IMR-90 (cell line): ENCODE results near the gene OBI1. TPM values are rescaled to one million over a fixed set of nuclear protein-coding genes. Genes with fewer than 3 reads are reported as not detected.

Experiments used
- ATAC-seq: fragments of 200-7000 bp; cut with Tn5 transposase; 2 replicates; pipeline ENCODE4 v1.9.1; 2020; ENCODE audit warnings: low read depth, mild to moderate bottlenecking, moderate library complexity
- BruUV-seq: library from RNA; stranded (reverse); fragments of 400-500 nt; replicated peaks from 2 replicates; lab custom pipeline; 2021; lab: Mats Ljungman, UMichigan
- CTCF ChIA-PET: fragments of 300-600 bp; formaldehyde crosslinking; extraction: SDS; loops from one replicate; lab custom pipeline; 2021; ENCODE audit warnings: antibody characterized with exemption; lab: Yijun Ruan, JAX
- POLR2A ChIA-PET: fragments of 300-600 bp; sonication (Branson Sonifier 250); formaldehyde crosslinking; loops from one replicate; lab custom pipeline; 2022; ENCODE audit warnings: antibody characterized with exemption; ENCODE audit not compliant: unreplicated experiment; lab: Charles Lee
- DNase-seq: peaks from one replicate; pipeline ENCODE4 v3.0.0; 2013
- H2AFZ ChIP-seq: replicated peaks from 2 replicates; pipeline ENCODE3; 2013; ENCODE audit warnings: low read length, mild to moderate bottlenecking; ENCODE audit not compliant: poor library complexity
- H2AK5ac ChIP-seq: 2 replicates; pipeline ENCODE4 v1.6.1; 2013; ENCODE audit warnings: low read depth, low read length, inconsistent platforms
- H2AK9ac ChIP-seq: replicated peaks from 2 replicates; pipeline ENCODE3; 2013; ENCODE audit warnings: mild to moderate bottlenecking, low read depth, low read length, moderate library complexity; ENCODE audit not compliant: poor library complexity
- H2BK120ac ChIP-seq: 2 replicates; pipeline ENCODE4 v1.6.1; 2013; ENCODE audit warnings: low read depth, low read length, inconsistent platforms
- H2BK15ac ChIP-seq: 3 replicates; pipeline ENCODE4 v1.6.1; 2013; ENCODE audit warnings: low read depth, low read length, inconsistent platforms
- H2BK20ac ChIP-seq: 2 replicates; pipeline ENCODE4 v1.6.1; 2013; ENCODE audit warnings: low read depth, mild to moderate bottlenecking, inconsistent platforms, low read length, moderate library complexity
- H2BK5ac ChIP-seq: 2 replicates; pipeline ENCODE4 v1.6.1; 2013; ENCODE audit warnings: mild to moderate bottlenecking, low read depth, low read length, inconsistent platforms; ENCODE audit not compliant: poor library complexity, severe bottlenecking
- H3K14ac ChIP-seq: replicated peaks from 2 replicates; pipeline ENCODE4 v1.6.1; 2013; ENCODE audit warnings: low read depth, low read length, inconsistent platforms
- H3K18ac ChIP-seq: 2 replicates; pipeline ENCODE4 v1.6.1; 2013; ENCODE audit warnings: low read depth, low read length, control low read depth
- H3K23ac ChIP-seq: 2 replicates; pipeline ENCODE4 v1.6.1; 2013; ENCODE audit warnings: low read depth, low read length, inconsistent platforms
- H3K27ac ChIP-seq: 2 replicates; pipeline ENCODE4 v1.5.1; 2013; ENCODE audit warnings: mild to moderate bottlenecking, control low read depth, low read length; ENCODE audit not compliant: insufficient read depth
- H3K27me3 ChIP-seq: 2 replicates; pipeline ENCODE4 v1.6.1; 2013; ENCODE audit warnings: low read length; ENCODE audit not compliant: control insufficient read depth, insufficient read depth
- H3K36me3 ChIP-seq: 2 replicates; pipeline ENCODE4 v1.6.1; 2013; ENCODE audit warnings: low read length, mixed read lengths; ENCODE audit not compliant: control insufficient read depth, insufficient read depth
- H3K4ac ChIP-seq: 2 replicates; pipeline ENCODE4 v1.6.1; 2013; ENCODE audit warnings: low read depth, low read length, inconsistent platforms
- H3K4me1 ChIP-seq: 2 replicates; pipeline ENCODE4 v1.6.1; 2013; ENCODE audit warnings: low read length, mixed read lengths; ENCODE audit not compliant: control insufficient read depth, insufficient read depth
- H3K4me2 ChIP-seq: 2 replicates; pipeline ENCODE4 v1.6.1; 2013; ENCODE audit warnings: low read depth, mild to moderate bottlenecking, control low read depth, low read length, moderate library complexity
- H3K4me3 ChIP-seq: 2 replicates; pipeline ENCODE4 v1.5.1; 2013; ENCODE audit warnings: low read depth, mild to moderate bottlenecking, control low read depth, low read length, moderate library complexity; ENCODE audit not compliant: insufficient read depth
- H3K56ac ChIP-seq: 2 replicates; pipeline ENCODE4 v1.6.1; 2013; ENCODE audit warnings: low read length, inconsistent platforms; ENCODE audit not compliant: insufficient read depth; ENCODE audit errors: extremely low read depth
- H3K79me1 ChIP-seq, 2 experiments: 2 replicates each; pipeline ENCODE4 v1.6.1; 2013; ENCODE audit warnings: low read length in 2 of 2, inconsistent platforms in 1 of 2, low read depth in 1 of 2
- H3K9ac ChIP-seq: 2 replicates; pipeline ENCODE4 v1.6.1; 2013; ENCODE audit warnings: low read depth, low read length, control low read depth
- H3K9me1 ChIP-seq: 2 replicates; pipeline ENCODE4 v1.6.1; 2013; ENCODE audit warnings: low read length, inconsistent platforms; ENCODE audit not compliant: insufficient read depth
- H3K9me3 ChIP-seq: 2 replicates; pipeline ENCODE4 v1.6.1; 2013; ENCODE audit warnings: low read length; ENCODE audit not compliant: control insufficient read depth, insufficient read depth
- H4K20me1 ChIP-seq: 2 replicates; pipeline ENCODE4 v1.6.1; 2013; ENCODE audit warnings: low read length, inconsistent platforms; ENCODE audit not compliant: insufficient read depth
- H4K5ac ChIP-seq: 2 replicates; pipeline ENCODE4 v1.6.1; 2013; ENCODE audit warnings: mild to moderate bottlenecking, low read depth, low read length, control low read depth
- H4K8ac ChIP-seq, 2 experiments: 2 replicates each; pipeline ENCODE4 v1.6.1; 2013; ENCODE audit warnings: low read depth in 2 of 2, low read length in 2 of 2, control low read depth in 1 of 2, inconsistent platforms in 1 of 2
- H4K91ac ChIP-seq: 2 replicates; pipeline ENCODE4 v1.6.1; 2013; ENCODE audit warnings: low read depth, low read length, inconsistent platforms; ENCODE audit not compliant: insufficient read depth
- BHLHE40 ChIP-seq: fragments of 150-350 bp; IDR thresholded peaks from 2 replicates; pipeline ENCODE4 v1.6.1; 2016; ENCODE audit warnings: mild to moderate bottlenecking, low read depth, low read length
- CEBPB ChIP-seq: IDR thresholded peaks from 2 replicates; pipeline ENCODE4 v1.6.1; 2012; ENCODE audit warnings: low read depth, low read length, improper control_type of control experiment
- CHD1 ChIP-seq: IDR thresholded peaks from 2 replicates; pipeline ENCODE4 v1.6.1; 2012; ENCODE audit warnings: low read depth, low read length, improper control_type of control experiment
- CTCF ChIP-seq: conservative IDR thresholded peaks from 2 replicates; pipeline ENCODE4 v1.5.1; 2012; ENCODE audit warnings: mild to moderate bottlenecking, low read depth, low read length, improper control_type of control experiment
- ELK1 ChIP-seq: fragments of 150-350 bp; IDR thresholded peaks from 2 replicates; pipeline ENCODE4 v1.6.1; 2016; ENCODE audit warnings: low read depth, mild to moderate bottlenecking, low read length, moderate library complexity, borderline replicate concordance
- FOS ChIP-seq: fragments of 150-350 bp; IDR thresholded peaks from 2 replicates; pipeline ENCODE4 v1.6.1; 2016; ENCODE audit warnings: low read depth, low read length
- MAFK ChIP-seq: IDR thresholded peaks from 2 replicates; pipeline ENCODE4 v1.6.1; 2012; ENCODE audit warnings: low read depth, low read length, improper control_type of control experiment
- NFE2L2 ChIP-seq: fragments of 150-350 bp; IDR thresholded peaks from 2 replicates; pipeline ENCODE4 v1.6.1; 2016; ENCODE audit warnings: low read depth, mild to moderate bottlenecking, low read length
- POLR2A ChIP-seq: IDR thresholded peaks from 2 replicates; pipeline ENCODE4 v1.6.1; 2012; ENCODE audit warnings: mild to moderate bottlenecking, low read depth, low read length
- RAD21 ChIP-seq: IDR thresholded peaks from 2 replicates; pipeline ENCODE4 v1.6.1; 2012; ENCODE audit warnings: low read length, improper control_type of control experiment
- RCOR1 ChIP-seq: IDR thresholded peaks from 2 replicates; pipeline ENCODE4 v1.6.1; 2012; ENCODE audit warnings: mild to moderate bottlenecking, low read length, improper control_type of control experiment; ENCODE audit not compliant: insufficient replicate concordance
- SMC3 ChIP-seq: fragments of 150-350 bp; IDR thresholded peaks from 2 replicates; pipeline ENCODE4 v1.6.1; 2016; ENCODE audit warnings: low read depth, mild to moderate bottlenecking, antibody characterized with exemption, low read length, moderate library complexity
- USF2 ChIP-seq: fragments of 150-350 bp; IDR thresholded peaks from 2 replicates; pipeline ENCODE4 v1.6.1; 2017; ENCODE audit warnings: mild to moderate bottlenecking, antibody characterized with exemption, low read length, low read depth
- WGBS, 2 experiments: methylation state at CpG; one replicate each; pipeline versions ENCODE4 v1.1.5 to v1.1.7; 2013; ENCODE audit warnings: missing lambda C conversion rate in 2 of 2; ENCODE audit not compliant: insufficient read length in 1 of 2; ENCODE audit errors: extremely low coverage in 2 of 2; 5-methylcytosine and 5-hydroxymethylcytosine counted together
- dilution Hi-C: fragments of 300-500 bp; cut with HindIII; formaldehyde crosslinking; loops from one replicate; pipeline ENCODE4 v1.14.3; 2018; ENCODE audit warnings: low sequenced_read_pairs; ENCODE audit not compliant: unreplicated experiment
- in situ Hi-C: fragments of 300-500 bp; cut with MboI; formaldehyde crosslinking; loops from 3 replicates; pipeline ENCODE4 v1.14.3; 2019; ENCODE audit warnings: low sequenced_read_pairs, inconsistent platforms, mixed read lengths
- intact Hi-C: fragments of 100-400 bp; cut with micrococcal nuclease; formaldehyde crosslinking; loops from 2 replicates; pipeline ENCODE4 v1.10.0; 2022
- polyA plus RNA-seq, 3 experiments: library from polyadenylated mRNA; depleted of rRNA; stranded (reverse); fragments of >200 nt; gene quantifications; 2 replicates each; pipeline ENCODE4 v1.2.3, GENCODE V29; 2012; ENCODE audit warnings: low replicate concordance in 1 of 3
- total RNA-seq: library from RNA; depleted of rRNA; stranded (reverse); fragments of >200 nt; gene quantifications from 2 replicates; pipeline ENCODE4 v1.2.3, GENCODE V29; 2012

OBI1 gene
- total and polyA plus RNA-seq, 2 of the 4 experiments (the other 2 are of a cell fraction) = 4.4 to 11.8 TPM

- TF ChIP-seq SMC3 = no peak
Measured at GRCh38 chr13:78680576-78681350, 21.8 kb upstream of the OBI1 start (continued).

- H4K5ac ChIP-seq = no peak overlapping the region
- ATAC-seq (no peak), DNase-seq (no peak)
- H3K4me2 ChIP-seq = no peak overlapping the region
- no peaks in the 10 kb centered on the region for H3K9me3 ChIP-seq
- no peak overlapping the region for H2AK9ac ChIP-seq
- no peaks in the 10 kb centered on the region for H4K20me1 ChIP-seq
- no peak overlapping the region for H2AFZ ChIP-seq
- H4K8ac ChIP-seq = no peak overlapping the region
- H2BK15ac ChIP-seq = no peak overlapping the region
- H3K4me1 ChIP-seq = no peaks in the 10 kb centered on the region
- intact Hi-C loops = no loop called here
- H3K56ac ChIP-seq = no peak overlapping the region
- H3K23ac ChIP-seq = no peak overlapping the region
- ChIA-PET CTCF (interaction anchor here (0.6 kb wide), 1 partner anchor 8 kb away, joined by 3 read pairs; no protein-coding TSS in a partner anchor), POLR2A (no interaction called here)
- no peak overlapping the region for H3K4me3 ChIP-seq
- no peak overlapping the region for H3K9ac ChIP-seq
- no peak overlapping the region for H2BK5ac ChIP-seq
- WGBS, 2 experiments = no CpG with 5 or more reads among the region's 8 CpGs
- H4K91ac ChIP-seq = no peak overlapping the region
- no peaks in the 10 kb centered on the region for H3K27me3 ChIP-seq
- dilution Hi-C loops = no loop called here
- no peak overlapping the region for H3K18ac ChIP-seq
- no peaks in the 10 kb centered on the region for H3K36me3 ChIP-seq
- H3K27ac ChIP-seq = no peak overlapping the region
- no peak overlapping the region for H2BK20ac ChIP-seq
- no peak overlapping the region for H3K14ac ChIP-seq
- no TSS peak for BruUV-seq
- in situ Hi-C loops = no loop called here
- H3K9me1 ChIP-seq = no peaks in the 10 kb centered on the region
- H3K4ac ChIP-seq = no peak overlapping the region
- H3K79me1 ChIP-seq = no peaks in the 10 kb centered on the region
- no peak overlapping the region for H2AK5ac ChIP-seq
- no peak overlapping the region for H2BK120ac ChIP-seq
- TF ChIP-seq CHD1 = no peak
- TF ChIP-seq CTCF = no peak
- no peak for TF ChIP-seq RAD21
- no peak for TF ChIP-seq MAFK
- no peak for TF ChIP-seq NFE2L2
- TF ChIP-seq CEBPB = no peak
- no peak for TF ChIP-seq RCOR1
- no peak for TF ChIP-seq USF2
- TF ChIP-seq FOS = no peak
- TF ChIP-seq BHLHE40 = no peak
- TF ChIP-seq ELK1 = no peak
- TF ChIP-seq SMC3 = no peak
- no peak for TF ChIP-seq POLR2A
Measured at GRCh38 chr13:78680115-78680561, 21.2 kb upstream of the OBI1 start.
